Nephron (organoid): ENCODE data around the gene FAM72A.
A peak's percentile ranks its signal among the peaks of the same experiment; 100 is the strongest.
"Not testable (repeated sequence)": the region's sequence is repeated elsewhere in the genome, so short reads cannot be mapped to it uniquely, and the experiment has no call there.

Experiments used
- H3K27ac Mint-ChIP-seq, 3 experiments: 2 replicates each; pipeline ENCODE4 v1.8.0; 2020; ENCODE audit warnings: mixed read lengths in 3 of 3, mild to moderate bottlenecking in 2 of 3, moderate library complexity in 1 of 3
- H3K27me3 Mint-ChIP-seq: 2 replicates; pipeline ENCODE4 v1.8.0; 2021; ENCODE audit warnings: low read depth, mild to moderate bottlenecking, moderate library complexity, mixed read lengths
- H3K36me3 Mint-ChIP-seq: 2 replicates; pipeline ENCODE4 v1.8.0; 2020; ENCODE audit warnings: low read depth, mixed read lengths
- H3K4me1 Mint-ChIP-seq: 2 replicates; pipeline ENCODE4 v1.8.0; 2020; ENCODE audit warnings: mixed read lengths
- H3K4me3 Mint-ChIP-seq, 3 experiments: 2 replicates each; pipeline ENCODE4 v1.8.0; 2020; ENCODE audit warnings: mild to moderate bottlenecking in 3 of 3, mixed read lengths in 3 of 3, moderate library complexity in 2 of 3
- H3K9me3 Mint-ChIP-seq: 2 replicates; pipeline ENCODE4 v1.8.0; 2020; ENCODE audit warnings: mixed read lengths
- TF ChIP-seq, protein P1 (sequence below), 3 experiments: fragments of 200-600 bp; sonication (generic); IDR thresholded peaks; one replicate each; pipeline ENCODE4 v1.5.0; 2021; ENCODE audit warnings: antibody characterized with exemption in 3 of 3; ENCODE audit not compliant: unreplicated experiment in 3 of 3

FAM72A gene

DNA sequence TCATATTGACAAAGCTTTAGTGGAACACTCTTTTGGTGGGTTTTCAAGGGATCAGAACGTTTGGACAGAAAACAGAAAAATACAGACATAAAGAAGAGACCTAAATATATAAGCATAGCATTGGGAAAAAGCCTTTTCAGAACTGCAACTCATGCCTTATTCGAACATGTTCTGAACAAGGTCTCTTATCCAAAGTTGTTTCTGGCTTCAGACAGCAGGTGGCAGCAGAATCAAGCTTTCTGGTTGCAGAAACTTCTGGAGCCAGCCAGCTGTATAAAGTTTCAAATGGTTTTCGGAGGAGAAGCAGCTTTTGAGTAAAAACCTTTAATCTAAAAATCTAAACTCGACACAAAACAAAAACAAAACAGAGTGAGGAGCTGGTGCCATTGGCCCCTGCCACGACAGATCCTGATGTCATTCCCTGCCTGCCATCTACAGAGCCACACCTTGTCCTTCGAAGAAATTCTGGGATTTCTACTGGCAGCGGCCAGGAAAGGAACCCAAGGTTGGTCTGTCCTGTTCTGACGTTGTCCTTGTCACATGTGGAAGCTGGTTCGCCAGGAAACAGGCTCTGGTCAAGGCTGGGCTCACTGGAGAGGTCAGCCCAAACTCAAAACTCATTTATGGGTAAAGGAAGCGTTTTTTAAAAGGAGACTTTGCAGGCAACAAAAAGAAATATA is 35.1 kb downstream of the FAM72A start:
- H3K27me3 Mint-ChIP-seq, H3K4me3 Mint-ChIP-seq, H3K4me1 Mint-ChIP-seq, H3K9me3 Mint-ChIP-seq, H3K36me3 Mint-ChIP-seq, H3K27ac Mint-ChIP-seq: not testable (repeated sequence)
- TF ChIP-seq, protein P1, sequence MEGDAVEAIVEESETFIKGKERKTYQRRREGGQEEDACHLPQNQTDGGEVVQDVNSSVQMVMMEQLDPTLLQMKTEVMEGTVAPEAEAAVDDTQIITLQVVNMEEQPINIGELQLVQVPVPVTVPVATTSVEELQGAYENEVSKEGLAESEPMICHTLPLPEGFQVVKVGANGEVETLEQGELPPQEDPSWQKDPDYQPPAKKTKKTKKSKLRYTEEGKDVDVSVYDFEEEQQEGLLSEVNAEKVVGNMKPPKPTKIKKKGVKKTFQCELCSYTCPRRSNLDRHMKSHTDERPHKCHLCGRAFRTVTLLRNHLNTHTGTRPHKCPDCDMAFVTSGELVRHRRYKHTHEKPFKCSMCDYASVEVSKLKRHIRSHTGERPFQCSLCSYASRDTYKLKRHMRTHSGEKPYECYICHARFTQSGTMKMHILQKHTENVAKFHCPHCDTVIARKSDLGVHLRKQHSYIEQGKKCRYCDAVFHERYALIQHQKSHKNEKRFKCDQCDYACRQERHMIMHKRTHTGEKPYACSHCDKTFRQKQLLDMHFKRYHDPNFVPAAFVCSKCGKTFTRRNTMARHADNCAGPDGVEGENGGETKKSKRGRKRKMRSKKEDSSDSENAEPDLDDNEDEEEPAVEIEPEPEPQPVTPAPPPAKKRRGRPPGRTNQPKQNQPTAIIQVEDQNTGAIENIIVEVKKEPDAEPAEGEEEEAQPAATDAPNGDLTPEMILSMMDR (IDR thresholded peaks at IDR 0.05; ENCODE audit: unreplicated experiment in 3 of 3) = peak; percentile 10 to 36 (median 23)

DNA sequence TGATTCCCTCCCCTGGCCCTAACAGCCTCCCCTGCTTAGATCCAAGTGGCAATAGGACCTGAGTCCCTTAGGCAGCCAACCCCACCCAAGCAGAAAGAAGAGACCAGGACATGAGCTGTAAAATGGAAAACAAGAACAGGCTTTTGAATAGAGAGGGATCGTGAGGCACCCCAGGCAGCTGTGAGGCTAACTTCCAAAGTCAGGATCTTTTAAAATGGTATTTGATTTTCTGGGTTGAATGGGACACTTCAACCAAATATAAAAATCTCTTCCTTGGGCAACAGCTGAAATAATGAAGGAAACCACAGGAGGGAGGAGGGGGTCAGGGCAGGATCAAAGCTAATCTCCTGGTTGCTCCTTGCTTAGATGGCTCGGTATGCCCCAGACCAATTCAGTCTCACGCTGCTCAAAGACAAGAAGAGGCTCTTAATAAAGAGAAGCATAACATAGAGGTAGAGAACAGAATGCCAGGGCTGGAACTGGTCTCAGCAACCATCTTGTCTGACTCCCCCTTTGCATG is 56.8 kb downstream of the FAM72A start:
- H3K4me1 Mint-ChIP-seq = peaks cover 29% of the 10 kb centered on the region
- TF ChIP-seq, protein P1 (IDR thresholded peaks at IDR 0.05; ENCODE audit: unreplicated experiment in 3 of 3) = no peak
- H3K36me3 Mint-ChIP-seq = no peaks in the 10 kb centered on the region
- no peak overlapping the region for H3K27ac Mint-ChIP-seq
- H3K9me3 Mint-ChIP-seq = peaks cover 7% of the 10 kb centered on the region
- peaks cover 6% of the 10 kb centered on the region for H3K27me3 Mint-ChIP-seq
- H3K4me3 Mint-ChIP-seq = no peak overlapping the region

- Mint-ChIP-seq H3K27ac (no peak overlapping the region), H3K36me3 (no peaks in the 10 kb centered on the region), H3K27me3 (peaks cover 6% of the 10 kb centered on the region), H3K4me3 (no peak overlapping the region), H3K9me3 (peaks cover 9% of the 10 kb centered on the region), H3K4me1 (peaks cover 29% of the 10 kb centered on the region)
- TF ChIP-seq, protein P1 (IDR thresholded peaks at IDR 0.05; ENCODE audit: unreplicated experiment in 3 of 3) = no peak
These were observed 58.0 kb downstream of the FAM72A start for GRCh38 chr1:206144605-206145004.

GRCh38 chr1:206143537-206144172 is 59.0 kb downstream of the FAM72A start:
- Mint-ChIP-seq H3K4me1 (peaks cover 29% of the 10 kb centered on the region), H3K9me3 (peaks cover 9% of the 10 kb centered on the region), H3K27me3 (peaks cover 6% of the 10 kb centered on the region), H3K4me3 (no peak overlapping the region), H3K27ac (peak overlapping the region in 1 of 3 experiments; percentile 60), H3K36me3 (no peaks in the 10 kb centered on the region)
- TF ChIP-seq, protein P1 (IDR thresholded peaks at IDR 0.05; ENCODE audit: unreplicated experiment in 3 of 3) = no peak

DNA sequence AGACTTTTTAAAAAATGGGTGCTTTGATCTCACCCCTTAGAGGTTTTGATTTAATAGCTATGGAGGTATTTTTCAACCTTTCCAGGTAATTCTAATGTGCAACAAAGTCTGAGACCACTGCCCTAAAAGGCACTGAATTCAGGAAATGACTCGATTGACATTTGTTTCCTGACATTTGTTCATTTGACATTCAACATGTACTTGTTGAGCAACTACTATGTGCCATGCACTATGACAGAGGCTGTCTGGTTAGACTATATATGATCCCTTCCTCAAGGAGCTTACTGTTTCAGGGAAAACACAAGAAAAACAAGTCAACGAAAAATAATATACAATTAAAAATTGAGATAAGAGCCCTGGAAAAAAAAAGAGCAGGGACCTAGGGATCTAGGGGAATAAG is 59.9 kb downstream of the FAM72A start:
- H3K36me3 Mint-ChIP-seq = no peaks in the 10 kb centered on the region
- peaks cover 29% of the 10 kb centered on the region for H3K4me1 Mint-ChIP-seq
- peaks cover 6% of the 10 kb centered on the region for H3K27me3 Mint-ChIP-seq
- H3K9me3 Mint-ChIP-seq = peaks cover 5% of the 10 kb centered on the region
- TF ChIP-seq, protein P1 (IDR thresholded peaks at IDR 0.05; ENCODE audit: unreplicated experiment in 3 of 3) = no peak
- no peak overlapping the region for H3K27ac Mint-ChIP-seq
- H3K4me3 Mint-ChIP-seq = no peak overlapping the region
